ACC112 (cell line): Measurements from ENCODE around the gene JUN.

ENCODE experiments used
- H2AFZ ChIP-seq: fragments of 200-600 bp; sonication (generic); one replicate; pipeline ENCODE4 v1.6.0; 2017; ENCODE audit warnings: antibody characterized with exemption, low read length; ENCODE audit not compliant: unreplicated experiment
- H3K27ac ChIP-seq: fragments of 200-600 bp; sonication (generic); 2 replicates; pipeline ENCODE4 v1.5.1; 2014; ENCODE audit warnings: low read depth, mild to moderate bottlenecking, antibody characterized with exemption, low read length, moderate library complexity
- H3K27me3 ChIP-seq: fragments of 200-600 bp; sonication (generic); 2 replicates; pipeline ENCODE4 v1.6.1; 2014; ENCODE audit warnings: mild to moderate bottlenecking, antibody characterized with exemption, low read length, moderate library complexity, mixed read lengths; ENCODE audit not compliant: insufficient read depth
- H3K36me3 ChIP-seq: fragments of 200-600 bp; sonication (generic); 2 replicates; pipeline ENCODE4 v1.6.1; 2016; ENCODE audit warnings: mild to moderate bottlenecking, antibody characterized with exemption, low read length, moderate library complexity, mixed read lengths; ENCODE audit not compliant: insufficient read depth
- H3K4me1 ChIP-seq: fragments of 200-600 bp; sonication (generic); one replicate; pipeline ENCODE4 v1.6.1; 2016; ENCODE audit warnings: low read length, mixed read lengths; ENCODE audit not compliant: insufficient read depth, unreplicated experiment, control insufficient read depth
- H3K4me3 ChIP-seq: fragments of 200-600 bp; sonication (generic); 2 replicates; pipeline ENCODE4 v1.5.1; 2014; ENCODE audit warnings: mild to moderate bottlenecking, low read depth, low read length
- H3K79me2 ChIP-seq: fragments of 200-600 bp; sonication (generic); one replicate; pipeline ENCODE4 v1.6.0; 2016; ENCODE audit warnings: low read length; ENCODE audit not compliant: control insufficient read depth, unreplicated experiment, insufficient read depth

JUN gene

DNA sequence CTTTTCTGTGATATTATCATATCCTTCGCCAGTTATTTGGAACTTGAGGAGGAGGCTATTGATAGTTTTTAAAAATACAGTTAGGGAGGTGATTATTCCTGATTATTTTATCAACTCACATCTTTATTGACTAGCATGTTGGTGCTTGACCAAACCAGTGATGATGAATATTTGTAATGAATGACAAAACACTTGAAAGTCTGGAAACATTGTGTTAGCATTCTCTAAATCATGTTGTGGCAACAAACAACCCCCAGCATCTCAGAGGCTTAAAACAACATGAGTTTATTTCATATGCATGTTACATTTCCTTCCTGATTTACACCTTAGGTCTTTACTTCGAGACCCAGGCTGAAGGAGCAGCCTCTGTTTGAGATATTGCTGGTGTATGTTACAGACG is 10.7 kb upstream of the JUN start:
- no peak overlapping the region for H2AFZ ChIP-seq
- H3K79me2 ChIP-seq, result no peaks in the 10 kb centered on the region
- H3K4me3 ChIP-seq, result no peak overlapping the region
- no peaks in the 10 kb centered on the region for H3K27me3 ChIP-seq
- H3K4me1 ChIP-seq, result no peaks in the 10 kb centered on the region
- no peaks in the 10 kb centered on the region for H3K36me3 ChIP-seq
- H3K27ac ChIP-seq, result no peak overlapping the region

DNA sequence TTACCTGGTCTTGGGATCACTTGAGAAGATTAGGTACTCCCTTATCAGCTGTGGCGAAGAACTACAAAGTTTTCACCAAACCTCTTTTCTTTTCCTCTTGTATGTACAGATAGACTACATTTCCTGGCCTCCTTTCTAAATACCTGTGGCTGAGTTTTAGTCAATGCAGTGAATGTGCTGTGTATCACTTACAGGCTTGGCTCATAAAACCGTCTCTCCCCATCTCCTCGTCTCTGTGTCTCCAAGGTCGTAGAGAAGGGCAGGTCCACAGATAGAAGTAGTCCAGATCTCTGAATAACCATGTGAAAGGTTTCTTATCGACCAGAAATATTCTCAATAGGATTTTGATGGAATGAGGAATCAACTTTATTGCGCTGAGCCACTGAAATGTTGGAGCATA is 9.0 kb upstream of the JUN start:
- no peaks in the 10 kb centered on the region for H3K79me2 ChIP-seq
- H3K27ac ChIP-seq, result no peak overlapping the region
- no peaks in the 10 kb centered on the region for H3K27me3 ChIP-seq

GRCh38 chr1:58791106-58791505 is 7.3 kb upstream of the JUN start:
- Histone ChIP-seq H3K27ac (no peak overlapping the region), H2AFZ (no peak overlapping the region), H3K4me3 (no peak overlapping the region), H3K36me3 (peaks cover 10% of the 10 kb centered on the region), H3K27me3 (no peaks in the 10 kb centered on the region), H3K79me2 (no peaks in the 10 kb centered on the region), H3K4me1 (peaks cover 6% of the 10 kb centered on the region)

More for the DNA sequence above, 9.0 kb upstream of the JUN start:
- Histone ChIP-seq H2AFZ (no peak overlapping the region), H3K36me3 (peaks cover 9% of the 10 kb centered on the region), H3K4me1 (no peaks in the 10 kb centered on the region), H3K4me3 (no peak overlapping the region)

DNA sequence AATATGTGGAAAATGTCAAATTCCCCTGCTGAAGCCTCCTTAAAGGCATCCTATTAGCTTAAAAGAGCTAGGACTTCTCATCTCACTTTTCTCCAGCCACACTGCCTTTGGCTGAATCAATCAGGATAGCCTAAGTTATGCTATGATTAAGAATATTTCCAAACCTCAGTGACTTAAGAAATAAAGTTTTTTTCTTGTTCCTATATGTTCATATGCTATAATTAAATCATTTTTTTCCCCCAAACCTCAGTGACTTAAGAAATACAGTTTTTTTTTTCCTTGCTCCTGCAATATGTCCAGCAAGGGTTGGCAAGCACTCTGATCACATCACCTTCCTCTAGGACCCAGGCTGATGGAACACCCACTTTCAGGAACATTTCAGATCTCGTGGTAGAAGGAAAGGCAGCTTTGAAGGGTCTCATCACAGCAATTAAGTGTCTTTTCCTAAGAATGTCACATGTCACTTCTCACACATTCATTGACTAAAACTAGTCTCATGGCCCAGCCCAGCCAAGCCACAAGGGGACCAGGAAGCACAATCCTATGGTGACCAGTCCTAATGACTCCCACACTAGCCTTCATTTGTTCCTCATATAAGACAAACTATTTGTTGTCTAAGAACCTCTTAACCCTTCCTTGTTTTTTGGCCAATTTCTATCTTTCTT is 6.3 kb upstream of the JUN start:
- no peaks in the 10 kb centered on the region for H3K27me3 ChIP-seq
- peaks cover 10% of the 10 kb centered on the region for H3K36me3 ChIP-seq
- no peak overlapping the region for H2AFZ ChIP-seq
- H3K79me2 ChIP-seq, result no peaks in the 10 kb centered on the region
- peaks cover 14% of the 10 kb centered on the region for H3K4me1 ChIP-seq
- H3K27ac ChIP-seq, result no peak overlapping the region
- H3K4me3 ChIP-seq, result no peak overlapping the region

DNA sequence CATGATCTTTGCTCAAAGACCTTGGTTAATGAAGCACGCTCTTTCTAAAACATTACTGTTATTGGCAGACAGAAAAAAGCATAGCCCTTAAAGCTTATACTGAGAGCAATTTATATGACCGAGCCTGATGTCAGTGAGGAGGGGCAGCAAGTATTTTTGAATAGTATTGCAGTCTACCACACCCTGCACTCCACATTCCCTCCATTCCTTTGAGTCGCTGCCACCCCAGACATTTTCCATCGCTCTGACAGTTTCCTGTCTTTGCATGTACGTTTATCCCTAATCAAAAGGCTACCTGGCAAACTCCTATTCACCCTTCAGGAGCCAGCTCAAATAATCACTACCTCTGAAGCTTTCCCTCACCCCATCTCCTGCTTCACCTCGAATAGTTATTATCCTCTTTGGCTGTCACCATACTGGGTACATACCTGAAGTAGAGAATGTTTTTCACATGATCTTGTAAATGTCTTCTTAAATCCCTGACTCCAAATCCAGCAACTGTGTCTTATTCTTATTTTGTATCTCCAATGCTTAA is 5.5 kb upstream of the JUN start:
- Histone ChIP-seq H3K36me3 (peaks cover 10% of the 10 kb centered on the region), H3K79me2 (no peaks in the 10 kb centered on the region), H3K4me1 (peaks cover 14% of the 10 kb centered on the region), H3K27me3 (no peaks in the 10 kb centered on the region), H3K27ac (no peak overlapping the region), H2AFZ (no peak overlapping the region), H3K4me3 (no peak overlapping the region)

DNA sequence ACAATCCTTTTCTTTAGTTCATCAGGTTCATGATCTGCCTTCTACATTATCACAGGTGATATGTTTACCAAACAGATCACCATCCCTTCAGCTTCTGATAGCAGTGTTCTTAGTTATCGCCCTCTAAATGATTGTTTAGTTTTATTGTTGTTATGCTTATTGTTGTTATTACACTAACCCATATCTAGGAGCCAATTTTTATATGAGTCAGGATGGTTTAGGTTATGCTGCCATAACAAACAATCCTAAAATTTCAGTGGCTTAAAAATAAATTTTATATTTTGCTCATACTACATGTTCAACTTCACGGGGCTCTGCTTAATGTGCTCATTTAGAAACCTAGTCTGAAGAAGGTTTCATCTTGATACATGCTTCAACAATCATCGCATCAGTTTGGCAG is 4.4 kb upstream of the JUN start:
- Histone ChIP-seq H3K36me3 (peaks cover 10% of the 10 kb centered on the region), H3K27ac (no peak overlapping the region), H3K4me1 (peaks cover 14% of the 10 kb centered on the region), H3K79me2 (peaks cover 6% of the 10 kb centered on the region), H2AFZ (no peak overlapping the region), H3K4me3 (no peak overlapping the region), H3K27me3 (no peaks in the 10 kb centered on the region)

- Histone ChIP-seq H3K4me1 (peaks cover 14% of the 10 kb centered on the region), H3K36me3 (peaks cover 21% of the 10 kb centered on the region), H2AFZ (no peak overlapping the region), H3K4me3 (no peak overlapping the region), H3K27ac (no peak overlapping the region), H3K27me3 (no peaks in the 10 kb centered on the region), H3K79me2 (peaks cover 20% of the 10 kb centered on the region)
Observed at GRCh38 chr1:58786927-58787245, 3.0 kb upstream of the JUN start.

- Histone ChIP-seq H3K4me3 (no peak overlapping the region), H3K36me3 (peaks cover 25% of the 10 kb centered on the region), H2AFZ (no peak overlapping the region), H3K27me3 (no peaks in the 10 kb centered on the region), H3K79me2 (peaks cover 25% of the 10 kb centered on the region), H3K4me1 (peaks cover 14% of the 10 kb centered on the region), H3K27ac (peak overlapping the region; percentile 86; the same call in 1 of the 2 replicates)
Observed at GRCh38 chr1:58786184-58786926, 2.5 kb upstream of the JUN start.

DNA sequence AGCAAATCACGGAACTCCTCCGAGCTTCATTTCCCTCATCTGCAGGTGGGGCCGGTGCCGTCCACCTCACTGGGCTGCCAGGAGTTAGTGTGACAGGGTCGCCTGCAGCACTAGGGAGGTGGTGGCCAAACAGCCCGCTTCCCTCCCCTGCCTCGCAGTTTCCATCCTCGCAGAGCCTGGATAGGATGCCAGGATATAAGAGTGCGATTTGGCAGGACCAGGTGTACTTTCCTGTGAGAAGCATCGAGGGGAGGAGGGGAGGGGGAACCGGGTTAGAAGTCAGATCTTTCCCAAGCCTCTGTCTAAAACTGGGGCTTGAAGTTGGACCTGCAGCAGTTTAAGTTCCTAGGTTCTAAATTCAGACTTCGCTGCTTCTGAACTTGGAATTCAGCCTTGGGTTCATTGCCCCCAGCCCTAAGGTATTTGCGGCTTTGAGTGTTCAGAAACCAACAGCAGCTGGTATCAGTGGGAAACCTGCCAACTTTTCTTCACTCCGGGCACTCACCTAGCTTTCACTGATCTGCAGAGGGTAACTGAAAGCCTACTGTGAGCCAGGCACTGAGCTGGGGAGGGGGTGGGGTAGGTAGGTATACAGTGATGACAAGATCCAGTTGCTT is 1.7 kb upstream of the JUN start:
- H3K27me3 ChIP-seq, result no peaks in the 10 kb centered on the region
- H3K4me3 ChIP-seq, result peak overlapping the region; percentile 78
- H3K4me1 ChIP-seq, result peaks cover 19% of the 10 kb centered on the region
- peak overlapping the region; percentile 86 for H3K27ac ChIP-seq
- peaks cover 33% of the 10 kb centered on the region for H3K79me2 ChIP-seq
- peaks cover 33% of the 10 kb centered on the region for H3K36me3 ChIP-seq
- peak overlapping the region; percentile 44 for H2AFZ ChIP-seq

- H3K36me3 ChIP-seq, result peaks cover 34% of the 10 kb centered on the region
- H3K4me3 ChIP-seq, result peak overlapping the region; percentile 78
- no peaks in the 10 kb centered on the region for H3K27me3 ChIP-seq
- peaks cover 34% of the 10 kb centered on the region for H3K79me2 ChIP-seq
- H2AFZ ChIP-seq, result peak overlapping the region; percentile 44
- H3K27ac ChIP-seq, result peak overlapping the region; percentile 86
- peaks cover 24% of the 10 kb centered on the region for H3K4me1 ChIP-seq
Observed at GRCh38 chr1:58784758-58785441, 1.1 kb upstream of the JUN start.
